ENCODE data around the gene CPEB2.

CPEB2 gene

DNA sequence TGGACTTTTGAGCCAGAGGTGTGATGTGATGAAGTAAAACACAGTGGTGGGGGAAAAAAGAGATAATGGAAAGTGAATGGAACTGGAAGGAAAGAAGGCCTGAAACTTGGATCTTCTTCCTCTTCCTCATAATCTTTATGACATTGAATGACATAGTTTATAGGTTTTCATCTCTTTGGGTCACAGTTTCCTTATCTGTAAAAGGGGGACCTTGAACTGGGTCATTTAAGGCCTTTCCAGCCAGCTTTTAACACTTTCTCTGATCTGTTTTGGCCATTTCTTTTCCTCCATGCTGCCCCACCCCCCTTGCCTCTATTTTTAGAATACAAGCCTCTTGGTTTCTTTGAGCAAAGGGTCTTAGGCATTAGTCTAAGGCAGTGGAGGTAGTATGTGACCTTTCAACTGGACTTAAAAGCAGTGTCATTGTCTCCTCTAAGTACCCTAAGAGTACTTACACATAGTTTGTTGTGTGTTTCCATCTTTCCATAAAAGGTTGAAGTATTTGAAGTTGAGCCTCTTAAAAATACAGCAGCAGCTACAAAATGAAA lies 7.8 kb downstream of the CPEB2 start:
- no peak for DNase-seq (ENCODE audit: low read depth, low spot score)

DNA sequence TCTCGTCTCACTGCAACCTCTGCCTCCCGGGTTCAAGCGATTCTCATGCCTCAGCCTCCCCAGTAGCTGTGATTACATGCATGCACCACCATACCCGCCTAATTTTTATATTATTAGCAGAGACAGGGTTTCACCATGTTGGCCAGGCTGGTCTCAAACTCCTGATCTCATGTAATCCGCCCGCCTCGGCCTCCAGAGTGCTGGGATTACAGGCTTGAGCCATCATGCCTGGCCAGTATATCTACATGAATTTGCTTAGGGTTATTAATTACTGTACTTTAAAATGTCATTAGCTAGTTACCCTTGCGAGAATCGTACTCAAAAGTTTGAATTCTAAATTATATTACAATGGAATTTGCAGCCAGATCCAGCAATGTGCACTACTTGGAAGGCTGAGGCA lies 8.9 kb downstream of the CPEB2 start:
- DNase-seq (ENCODE audit: low read depth, low spot score), result no peak

DNA sequence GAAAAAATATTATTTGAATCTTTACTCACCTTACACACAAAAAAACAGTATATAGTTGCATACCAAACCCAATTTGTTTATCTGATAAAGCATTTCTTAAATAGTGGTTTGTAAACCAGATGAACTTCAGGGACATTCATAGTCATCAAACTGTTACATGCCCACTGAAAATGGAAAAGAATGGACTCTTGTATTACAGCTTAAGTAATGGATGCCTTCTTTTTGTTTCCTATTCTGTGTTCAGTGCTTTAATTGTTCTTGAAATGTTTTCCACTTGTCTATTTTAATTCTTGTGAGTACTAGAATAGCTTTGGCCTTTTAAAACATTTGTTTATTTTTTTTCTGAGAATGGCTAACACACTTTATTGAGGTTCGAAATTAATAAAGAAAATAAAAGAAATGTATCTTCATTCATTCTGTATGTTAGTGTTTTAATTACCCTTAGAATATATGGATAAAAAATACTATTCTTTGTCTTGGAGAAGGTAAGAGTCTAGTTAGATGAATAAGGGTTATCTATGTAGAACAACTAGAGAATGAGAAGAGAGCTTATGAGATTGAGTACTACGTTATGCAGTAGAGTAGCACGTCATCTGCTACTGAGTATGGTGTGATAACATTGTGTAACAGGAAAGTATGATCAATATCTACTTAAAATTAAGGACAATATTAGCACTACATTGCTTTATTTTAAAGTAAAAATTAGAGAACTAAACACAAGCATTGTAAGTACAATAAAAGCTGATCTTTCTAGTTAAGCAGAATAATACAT lies 9.9 kb downstream of the CPEB2 start:
- DNase-seq (ENCODE audit: low read depth, low spot score), result no peak

DNA sequence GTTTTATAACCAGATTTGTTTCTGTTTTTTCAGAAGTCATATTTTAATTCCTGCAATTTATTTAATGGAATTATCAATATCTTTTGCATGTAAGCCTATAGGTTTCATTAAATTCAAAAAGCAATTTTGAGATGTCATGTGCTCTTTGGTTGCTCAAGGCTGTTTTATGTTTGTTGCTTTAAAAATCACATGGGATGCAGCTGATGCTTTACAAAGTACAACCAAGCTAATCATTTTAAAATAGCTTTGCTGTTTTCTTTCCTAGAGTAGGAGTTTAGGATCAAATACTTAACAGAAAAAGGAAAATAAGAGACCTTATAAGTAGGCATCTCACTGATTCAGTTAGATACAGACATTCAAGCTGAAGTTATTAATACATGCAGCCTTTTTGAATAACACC lies 11.3 kb downstream of the CPEB2 start:
- DNase-seq (ENCODE audit: low read depth, low spot score), result no peak

DNA sequence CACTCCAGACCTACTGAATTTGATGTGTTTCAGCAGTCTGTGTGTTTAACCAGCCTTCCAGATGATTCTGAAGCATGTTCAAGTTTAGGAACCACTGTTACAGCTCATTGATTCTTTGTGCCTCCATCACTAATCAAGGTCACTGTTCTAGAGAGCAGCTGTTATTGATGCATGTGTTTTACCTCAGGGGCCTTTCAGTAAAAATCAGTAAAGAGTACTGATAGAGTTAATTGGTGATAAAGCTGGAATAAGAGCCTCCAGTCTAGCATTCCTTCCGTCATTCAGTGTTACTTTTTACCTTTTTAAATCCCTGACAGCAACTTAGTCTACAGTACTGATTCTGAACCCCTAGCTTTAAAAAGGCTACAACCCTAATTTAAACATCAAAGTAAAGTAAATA lies 12.9 kb downstream of the CPEB2 start:
- DNase-seq (ENCODE audit: low read depth, low spot score), result no peak

DNA sequence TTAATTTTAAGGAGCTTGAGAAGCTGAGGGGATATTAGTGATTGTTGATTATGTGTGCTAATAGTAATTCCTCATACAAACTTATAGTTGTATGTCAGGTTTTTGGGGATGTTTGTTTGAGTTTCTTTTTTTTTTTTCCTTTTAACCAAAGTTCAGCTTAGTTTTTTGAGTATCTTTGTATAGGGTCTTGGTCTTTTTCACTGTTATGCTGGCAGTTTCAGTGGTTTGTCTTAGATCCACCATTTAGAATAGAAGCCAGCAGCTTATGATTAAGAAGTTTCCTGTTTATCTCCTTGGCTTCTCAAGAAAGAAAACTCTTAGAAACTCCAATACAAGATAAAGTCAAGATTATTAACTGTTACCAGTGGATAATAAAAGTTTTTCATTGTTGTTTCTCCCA lies 16.1 kb downstream of the CPEB2 start:
- no peak for DNase-seq (ENCODE audit: low read depth, low spot score)

DNA sequence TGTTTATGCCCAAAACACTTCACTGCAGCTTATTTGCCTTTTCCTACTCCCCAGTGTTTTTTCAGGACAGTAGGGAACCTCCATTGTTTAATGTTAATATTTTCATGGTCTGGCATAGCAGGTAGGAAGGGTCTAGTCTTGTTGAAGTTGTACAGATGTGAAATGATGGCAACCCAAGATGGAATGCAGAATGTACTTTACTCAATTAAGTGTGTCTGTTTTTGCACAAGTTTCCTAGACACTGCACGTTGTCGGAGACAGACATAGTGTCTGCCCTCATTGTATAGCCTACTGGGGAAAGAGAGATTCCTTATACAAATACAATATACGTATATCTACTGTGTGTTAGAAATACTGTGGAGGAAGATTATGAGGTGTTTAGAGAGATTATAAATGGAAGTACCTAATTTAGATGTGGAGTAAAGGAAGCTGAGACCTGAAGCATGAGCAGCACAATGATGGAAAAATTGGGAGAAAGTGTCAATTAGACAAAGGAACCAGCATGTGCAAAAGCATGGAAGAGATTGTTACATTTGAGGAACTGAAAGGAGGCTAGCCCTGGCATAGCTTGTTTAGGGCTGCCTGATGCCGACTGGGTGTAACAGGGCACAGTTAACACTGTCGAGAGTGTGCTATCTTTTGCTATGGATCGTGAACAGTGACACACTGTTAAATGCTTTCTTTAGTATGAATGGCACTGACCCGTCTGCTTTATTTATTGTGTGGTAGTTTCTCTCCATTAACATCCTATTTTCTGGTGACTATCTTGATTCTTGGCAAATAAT lies 18.4 kb downstream of the CPEB2 start:
- DNase-seq (ENCODE audit: low read depth, low spot score), result no peak

DNA sequence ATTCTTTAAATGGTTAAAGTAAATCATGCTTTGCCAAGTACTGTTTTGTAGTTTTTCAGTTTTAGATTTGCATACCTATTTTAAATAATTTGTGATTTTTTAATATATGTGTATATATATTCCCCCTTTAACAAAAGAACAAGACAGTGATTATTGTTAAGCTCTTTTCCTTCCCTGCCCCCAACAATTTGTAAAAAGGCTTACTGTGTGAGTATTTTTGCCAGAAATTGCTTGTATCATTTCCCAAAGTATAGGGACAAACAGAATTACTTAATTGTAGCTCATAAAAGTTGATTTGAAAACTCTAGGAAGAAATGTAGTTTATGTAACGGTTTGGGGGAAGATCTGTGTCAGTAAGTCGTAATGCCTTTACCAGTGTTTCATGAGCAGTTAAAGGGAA lies 19.0 kb downstream of the CPEB2 start:
- DNase-seq (ENCODE audit: low read depth, low spot score), result no peak

DNA sequence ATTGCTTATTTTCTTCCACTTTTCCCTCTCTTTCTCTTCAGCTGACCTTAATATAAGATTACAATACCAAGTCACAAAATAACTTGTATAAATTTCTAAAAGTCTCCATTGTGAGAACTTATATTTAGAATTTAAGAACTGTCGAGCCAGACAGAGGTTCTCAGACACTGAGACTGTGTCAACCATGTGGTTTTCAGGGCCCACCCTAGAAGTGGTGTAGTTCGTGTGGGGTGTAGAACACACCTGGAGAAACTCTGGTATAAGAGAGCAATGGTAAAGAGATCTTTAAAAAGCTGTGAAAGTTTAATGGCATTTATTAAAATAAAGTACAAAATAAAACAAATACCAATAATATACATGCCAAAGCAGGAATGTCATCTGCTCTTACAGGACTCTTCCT lies 19.7 kb downstream of the CPEB2 start:
- no peak for DNase-seq (ENCODE audit: low read depth, low spot score)

DNA sequence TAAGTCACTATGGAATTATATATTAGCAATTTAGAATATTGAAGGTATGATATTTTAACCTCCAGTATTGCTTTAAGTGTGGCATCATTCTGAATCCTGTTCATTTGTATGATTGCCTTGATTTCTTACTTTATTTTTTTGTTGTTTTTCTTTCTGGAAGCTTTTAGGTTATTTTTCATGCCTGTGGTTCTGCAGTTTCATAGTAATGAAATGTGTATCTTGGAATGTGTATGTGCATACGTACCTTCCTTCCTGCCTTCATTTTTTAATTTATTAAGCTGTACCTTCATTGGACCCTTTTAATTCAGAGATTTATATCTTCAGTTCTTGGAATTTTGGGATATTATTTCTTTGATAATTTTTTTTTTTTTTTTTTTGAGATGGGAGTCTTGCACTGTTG lies 22.1 kb downstream of the CPEB2 start:
- DNase-seq (ENCODE audit: low read depth, low spot score), result no peak

DNA sequence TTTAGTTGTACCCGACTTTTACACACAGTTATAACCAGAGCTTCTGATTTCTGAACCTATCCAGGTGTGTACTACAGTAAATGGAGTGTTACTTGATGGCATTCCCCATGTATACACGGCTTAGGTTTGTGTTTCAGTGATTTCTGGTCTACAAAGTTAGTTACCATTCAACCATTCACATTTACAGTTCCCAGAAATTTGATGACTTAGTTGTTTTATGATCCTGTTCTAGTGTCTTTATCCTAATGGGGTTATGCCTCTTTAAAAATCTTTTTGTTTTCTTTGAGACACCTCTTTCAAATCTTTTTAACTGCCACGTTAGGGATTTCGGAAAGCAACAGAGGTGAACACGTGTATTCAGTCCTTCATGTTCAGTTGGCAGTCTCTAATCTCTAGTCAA lies 23.4 kb downstream of the CPEB2 start:
- DNase-seq (ENCODE audit: low read depth, low spot score), result no peak

DNA sequence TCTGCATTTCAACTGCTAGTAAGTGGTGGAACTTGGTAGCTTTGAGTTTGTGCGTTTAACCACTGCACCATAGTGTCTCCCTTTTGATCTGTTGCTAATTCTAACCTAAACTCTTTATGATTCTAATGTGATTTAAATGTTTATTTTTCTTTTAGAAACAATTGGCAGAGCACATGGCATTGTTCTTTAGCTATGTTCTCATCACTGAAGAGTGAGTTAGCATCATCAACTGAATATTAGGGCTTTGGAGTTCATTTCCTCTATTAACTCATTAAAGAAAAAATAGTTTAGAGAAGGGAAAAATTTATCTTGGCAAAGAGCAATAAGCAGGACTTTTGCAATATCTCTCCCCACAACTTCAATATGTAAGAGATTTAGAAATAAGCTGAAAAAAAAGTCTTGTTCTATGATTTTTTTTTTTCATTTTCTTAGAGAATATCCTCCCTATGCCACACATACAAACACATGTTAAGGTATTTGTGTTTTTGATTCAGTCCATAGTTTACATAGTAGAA lies 25.7 kb downstream of the CPEB2 start:
- no peak for DNase-seq (ENCODE audit: low read depth, low spot score)

DNA sequence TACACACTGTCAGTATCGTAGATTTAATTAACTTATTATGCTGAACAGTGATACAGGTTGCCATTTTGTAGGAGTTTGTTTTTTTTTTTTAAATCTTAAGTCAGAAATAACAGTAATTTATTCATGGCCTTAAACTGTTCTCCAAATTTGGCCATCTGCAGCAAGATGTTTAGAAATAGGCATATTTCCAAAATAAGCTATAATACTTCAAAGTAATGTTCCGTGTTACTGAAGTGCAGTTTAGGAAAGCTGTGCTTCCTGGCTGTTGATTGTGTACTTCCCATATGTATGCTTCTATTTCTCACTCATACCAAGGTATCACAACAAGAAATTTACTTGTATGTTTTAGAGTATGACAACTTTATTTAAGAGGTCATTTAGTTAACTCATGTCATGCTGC lies 28.9 kb downstream of the CPEB2 start:
- no peak for DNase-seq (ENCODE audit: low read depth, low spot score)

DNA sequence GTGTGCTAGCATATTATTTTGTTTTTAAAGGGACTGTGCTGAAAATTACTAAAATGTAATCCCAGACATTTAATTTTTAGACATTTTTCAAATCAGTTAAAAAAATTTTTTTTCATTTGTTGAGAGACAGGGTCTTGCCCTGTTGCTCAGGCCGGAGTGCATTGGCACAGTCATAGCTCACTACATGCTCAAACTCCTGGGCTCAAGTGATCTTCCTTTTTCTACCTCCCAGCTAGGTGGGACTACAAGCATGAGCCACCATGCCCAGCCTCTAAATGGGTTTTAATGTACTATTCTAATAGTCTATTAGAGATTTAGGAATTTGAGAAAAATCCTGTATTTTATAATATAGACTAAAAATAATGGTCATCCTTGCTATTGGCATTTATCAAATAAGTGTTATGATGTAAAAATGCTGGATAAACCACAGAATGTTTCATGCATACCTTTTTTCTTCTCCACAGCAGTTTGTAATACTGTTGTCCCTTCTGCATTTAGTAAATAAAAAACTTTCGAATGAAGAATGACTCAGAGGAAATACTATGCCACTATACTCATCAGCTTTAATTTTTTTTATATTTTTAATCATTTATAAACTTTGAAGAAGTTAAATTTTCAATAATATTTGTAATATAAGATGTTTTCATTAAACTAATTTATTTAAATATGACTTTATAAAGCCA lies 29.9 kb downstream of the CPEB2 start:
- no peak for DNase-seq (ENCODE audit: low read depth, low spot score)

DNA sequence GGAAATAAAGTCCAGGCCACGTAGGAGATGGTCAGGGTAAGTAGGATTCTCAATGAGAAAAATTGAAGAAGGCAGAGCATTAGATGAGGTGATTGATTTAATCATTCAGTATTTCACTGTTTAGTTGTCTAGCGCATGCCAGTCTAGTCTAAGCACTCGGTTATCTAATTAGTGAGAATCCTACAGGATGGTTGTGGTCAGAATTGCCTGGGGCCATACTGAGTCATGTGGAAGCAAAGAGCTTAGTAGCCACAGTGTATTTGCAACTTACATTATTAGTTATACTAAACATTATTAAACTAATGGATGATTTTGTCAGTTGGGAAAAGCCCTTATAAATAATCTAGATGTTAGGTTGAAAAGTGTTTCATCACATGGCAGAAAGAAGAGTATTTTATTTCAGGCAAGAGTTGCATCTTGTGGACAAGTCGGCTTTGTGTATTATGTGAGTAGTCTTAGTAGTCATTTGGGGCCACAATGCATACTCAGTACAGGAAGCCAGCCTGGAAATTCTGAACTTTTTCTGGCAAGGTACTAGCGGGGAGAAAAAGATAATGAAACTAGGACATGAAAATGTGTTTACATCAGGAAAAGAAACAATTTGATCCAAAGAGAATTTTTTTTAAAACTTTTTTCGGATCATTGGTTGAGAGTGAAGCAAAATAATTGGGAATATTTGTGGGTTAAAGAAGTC lies 31.9 kb downstream of the CPEB2 start:
- no peak for DNase-seq (ENCODE audit: low read depth, low spot score)

DNA sequence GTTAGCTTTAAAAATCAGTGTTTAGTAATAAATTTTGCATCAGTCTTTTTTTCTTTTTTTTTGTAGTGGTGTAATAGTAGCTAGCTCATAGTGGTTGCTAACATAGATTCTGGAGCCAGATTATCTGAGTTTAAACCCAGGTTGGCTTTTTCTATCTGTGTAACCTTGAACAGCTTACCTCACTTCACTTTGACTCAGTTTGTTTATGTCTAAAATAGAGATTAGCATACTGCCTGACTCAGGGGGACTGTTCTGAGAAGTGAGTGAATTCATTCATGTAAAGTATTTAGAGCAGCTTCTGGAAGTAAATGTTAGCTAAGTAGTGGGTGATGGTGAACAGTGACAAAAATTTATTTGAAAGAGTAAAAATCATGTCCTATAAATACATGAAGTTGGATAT lies 32.9 kb downstream of the CPEB2 start:
- no peak for DNase-seq (ENCODE audit: low read depth, low spot score)

DNA sequence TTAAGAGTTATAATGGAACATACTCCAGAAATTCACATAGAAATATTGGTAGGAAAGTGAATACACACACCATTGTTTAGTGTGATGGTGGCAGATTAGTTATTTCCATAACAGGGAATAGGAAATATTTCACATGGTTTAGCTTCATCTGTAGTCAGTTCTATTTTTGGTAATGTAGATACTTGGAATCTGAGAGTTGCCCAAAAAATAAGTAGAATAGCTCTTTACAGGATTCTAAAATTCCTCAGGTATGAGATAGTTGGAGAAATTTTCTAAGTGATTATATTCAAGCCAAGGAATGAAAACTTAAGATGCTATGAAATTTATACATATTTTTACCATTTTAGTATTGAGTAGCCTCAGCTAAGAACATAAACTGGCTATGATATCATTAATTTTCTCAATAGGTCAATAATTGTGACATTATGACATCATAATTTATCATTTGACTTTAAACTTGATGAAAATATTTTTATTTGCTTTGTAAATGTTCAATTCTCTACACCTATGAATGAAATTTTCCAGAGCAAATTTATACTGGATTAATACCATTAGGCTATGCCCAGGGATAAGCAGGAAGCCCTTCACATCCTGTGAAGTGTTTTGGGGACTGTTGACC lies 35.8 kb downstream of the CPEB2 start:
- no peak for DNase-seq (ENCODE audit: low read depth, low spot score)

DNA sequence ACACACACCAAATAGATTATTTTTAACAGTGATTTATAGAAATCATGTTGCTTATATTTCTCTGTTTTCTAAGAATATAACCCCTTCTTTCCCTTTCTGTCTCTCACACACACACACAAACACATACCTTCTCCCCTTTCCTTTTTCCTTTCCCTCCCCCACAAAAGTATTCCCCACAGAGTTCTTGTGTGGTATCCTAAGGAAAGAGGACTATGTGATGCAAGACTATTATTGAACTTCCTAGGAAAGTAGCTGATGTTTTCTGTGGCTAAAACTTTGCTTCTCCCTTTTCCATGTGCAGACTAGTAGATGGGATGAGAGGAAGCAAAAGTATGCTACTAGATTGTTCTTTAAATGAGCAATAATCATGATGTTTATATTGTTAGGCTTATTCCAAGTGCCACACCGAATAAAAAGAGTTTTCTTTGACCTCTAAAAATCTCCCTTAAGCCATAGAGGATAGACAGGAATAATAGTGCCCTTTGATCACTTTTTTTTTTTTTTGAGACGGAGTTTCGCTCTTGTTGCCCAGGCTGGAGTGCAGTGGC lies 38.7 kb downstream of the CPEB2 start:
- no peak for DNase-seq (ENCODE audit: low read depth, low spot score)

DNA sequence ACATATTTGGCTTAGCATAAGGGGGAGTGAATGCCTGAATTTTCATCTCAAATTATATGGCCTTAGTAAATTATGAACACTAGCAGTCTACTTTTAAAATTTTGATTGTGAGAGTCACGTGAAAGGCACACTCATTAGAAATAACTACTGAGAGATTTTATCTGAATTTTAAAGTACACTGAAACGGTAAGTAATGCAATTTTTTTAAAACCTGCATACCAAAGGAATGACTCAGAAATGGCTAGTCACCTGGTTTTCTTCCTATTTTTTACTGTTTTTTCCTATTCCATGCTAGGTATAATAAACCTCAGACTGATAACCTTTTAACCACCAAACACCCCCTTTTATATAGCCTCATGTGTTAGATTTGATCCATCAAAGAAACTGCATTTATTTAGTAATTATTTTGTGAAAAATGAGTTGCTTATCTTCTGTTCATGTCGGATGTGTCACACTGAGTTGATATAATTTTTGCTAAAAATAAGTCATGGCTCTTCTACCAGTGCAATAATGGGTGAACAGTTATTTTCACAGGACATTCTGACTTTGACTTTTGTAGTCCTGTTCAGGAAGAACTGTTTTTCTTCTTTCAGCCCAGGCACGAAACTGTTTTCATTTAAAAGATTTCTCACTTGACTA lies 40.4 kb downstream of the CPEB2 start:
- no peak for DNase-seq (ENCODE audit: low read depth, low spot score)

DNA sequence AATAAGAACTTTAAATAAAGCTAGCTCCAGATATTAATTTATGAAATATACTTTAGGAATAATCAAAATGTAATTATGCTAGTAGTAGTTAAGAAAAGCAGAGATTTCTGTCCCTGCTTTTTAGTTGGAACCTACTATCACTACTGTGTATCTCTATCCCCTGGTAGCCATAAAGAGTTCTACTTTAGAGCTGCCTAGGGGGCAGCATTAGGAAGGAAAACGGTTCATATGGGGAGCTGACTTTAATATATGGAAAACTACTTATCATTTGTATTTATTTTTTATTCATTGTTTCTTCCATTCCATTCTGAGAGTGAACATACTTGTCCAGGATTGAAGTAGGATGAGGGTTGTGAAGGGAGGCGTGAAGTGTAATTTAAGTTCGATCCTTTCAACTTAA lies 40.9 kb downstream of the CPEB2 start:
- no peak for DNase-seq (ENCODE audit: low read depth, low spot score)

All from activated naive CD8-positive, alpha-beta T cell treated with anti-CD3 and anti-CD28 coated beads, Interleukin-2, amount 50 U/mL, for 16 hours (primary cell).